ENCODE data around the gene N4BP3. TPM values are rescaled to one million over a fixed set of nuclear protein-coding genes. Genes with fewer than 3 reads are reported as not detected.

N4BP3 gene
- total RNA-seq, 1 donor from 2014 or later: 0.21 TPM

- Histone ChIP-seq H3K27ac (no peak overlapping the region), H3K4me3 (no peak overlapping the region), H3K27me3 (no peaks in the 10 kb centered on the region), H3K4me1 (no peaks in the 10 kb centered on the region), H3K36me3 (peaks cover 57 to 70% of the 10 kb centered on the region in 2 donors), H3K9me3 (no peaks in the 10 kb centered on the region)
- no peak for TF ChIP-seq CTCF (IDR thresholded peaks at IDR 0.05)
- DNase-seq (ENCODE audit: low spot score in 2 of 2): no peak
- intact Hi-C loops (cut with DNase I): no loop called here
Measured at GRCh38 chr5:178142642-178143041, 29.3 kb downstream of the N4BP3 start.

GRCh38 chr5:178143246-178143645, 29.9 kb downstream of the N4BP3 start:
- no peak for TF ChIP-seq CTCF (IDR thresholded peaks at IDR 0.05)
- no peak for DNase-seq (ENCODE audit: low spot score in 2 of 2)
- no peaks in the 10 kb centered on the region for H3K4me1 ChIP-seq
- no peak overlapping the region for H3K4me3 ChIP-seq
- no peaks in the 10 kb centered on the region for H3K27me3 ChIP-seq
- H3K9me3 ChIP-seq: no peaks in the 10 kb centered on the region
- H3K27ac ChIP-seq: no peak overlapping the region
- peaks cover 58 to 70% of the 10 kb centered on the region in 2 donors for H3K36me3 ChIP-seq
- intact Hi-C loops (cut with DNase I): no loop called here

GRCh38 chr5:178143901-178144300, 30.6 kb downstream of the N4BP3 start:
- H3K27ac ChIP-seq: no peak overlapping the region
- peaks cover 64 to 76% of the 10 kb centered on the region in 2 donors for H3K36me3 ChIP-seq
- H3K9me3 ChIP-seq: no peaks in the 10 kb centered on the region
- H3K4me1 ChIP-seq: no peaks in the 10 kb centered on the region
- no peak overlapping the region for H3K4me3 ChIP-seq
- H3K27me3 ChIP-seq: no peaks in the 10 kb centered on the region
- TF ChIP-seq CTCF (IDR thresholded peaks at IDR 0.05): no peak
- DNase-seq (ENCODE audit: low spot score in 2 of 2): no peak
- intact Hi-C loops (cut with DNase I): no loop called here

- Histone ChIP-seq H3K4me1 (no peaks in the 10 kb centered on the region), H3K9me3 (no peaks in the 10 kb centered on the region), H3K27me3 (no peaks in the 10 kb centered on the region), H3K36me3 (peaks cover 64 to 95% of the 10 kb centered on the region in 2 donors), H3K4me3 (no peak overlapping the region), H3K27ac (no peak overlapping the region)
- intact Hi-C loops (cut with DNase I): no loop called here
- TF ChIP-seq CTCF (IDR thresholded peaks at IDR 0.05): peak in 2 of 3 experiments; percentile 40 to 47
- DNase-seq (ENCODE audit: low spot score in 2 of 2): no peak
Measured at GRCh38 chr5:178145965-178146820, 32.9 kb downstream of the N4BP3 start.

- intact Hi-C loops (cut with DNase I): no loop called here
- H3K9me3 ChIP-seq: no peaks in the 10 kb centered on the region
- no peak for TF ChIP-seq CTCF (IDR thresholded peaks at IDR 0.05)
- DNase-seq (ENCODE audit: low spot score in 2 of 2): no peak
- no peaks in the 10 kb centered on the region for H3K27me3 ChIP-seq
- peaks cover 0 to 2% of the 10 kb centered on the region in 2 donors for H3K4me1 ChIP-seq
- peaks cover 58 to 92% of the 10 kb centered on the region in 2 donors for H3K36me3 ChIP-seq
- no peak overlapping the region for H3K27ac ChIP-seq
- H3K4me3 ChIP-seq: no peak overlapping the region
Measured at GRCh38 chr5:178147406-178147805, 34.1 kb downstream of the N4BP3 start.
